ENCODE results near the gene C1RL.

- TF ChIP-seq CTCF (IDR thresholded peaks at IDR 0.05) (no peak), POLR2AphosphoS5 (IDR thresholded peaks at IDR 0.05) (no peak)
These were observed 40.6 kb downstream of the C1RL start for GRCh38 chr12:7068240-7068993.
